Measurements from ENCODE around the gene FAM83D. TPM values are rescaled to one million over a fixed set of nuclear protein-coding genes. Genes with fewer than 3 reads are reported as not detected.

Gene FAM83D
- total RNA-seq, 1 experiment from 2014 or later, result 18.4 TPM

GRCh38 chr20:38961530-38962043, 35.4 kb downstream of the FAM83D start:
- Mint-ChIP-seq H3K27ac (ENCODE audit: low read depth, unreplicated experiment) (peak overlapping the region; percentile 93), H3K4me1 (ENCODE audit: insufficient read depth, unreplicated experiment) (peaks cover 19% of the 10 kb centered on the region), H3K36me3 (ENCODE audit: insufficient read depth, unreplicated experiment) (no peaks in the 10 kb centered on the region), H3K9me3 (ENCODE audit: unreplicated experiment) (no peaks in the 10 kb centered on the region), H3K4me3 (ENCODE audit: unreplicated experiment) (peak overlapping the region; percentile 93), H3K27me3 (ENCODE audit: insufficient read depth, unreplicated experiment) (no peaks in the 10 kb centered on the region)
- ChIA-PET CTCF (interaction anchor here (0.6 to 7.8 kb wide), 25 partner anchors 8 to 324 kb away, joined by 3 to 83 read pairs (median 6); partner anchors contain the start of genes ACTR5 and FAM83D), POLR2A (interaction anchor here (0.6 to 6.0 kb wide), 22 partner anchors 9 to 515 kb away, joined by 3 to 88 read pairs (median 6); partner anchors contain the start of genes ACTR5 and FAM83D)
- TF ChIP-seq CTCF (IDR thresholded peaks at IDR 0.05; ENCODE audit: unreplicated experiment), result no peak
- DNase-seq (ENCODE audit: unreplicated experiment), result no peak
- intact Hi-C loops (cut with micrococcal nuclease), result loop anchor here (2.0 kb wide), 2 partner anchors 35 to 87 kb away; partner anchors contain the start of gene FAM83D
- TSS peak; percentile 87 for BruUV-seq (replicated peaks)

GRCh38 chr20:38962044-38962927, 36.1 kb downstream of the FAM83D start, which contains the start of gene DHX35:
Gene DHX35 (plus strand): TSS chr20:38962344. CDS start chr20:38962368, 24 bp downstream.
- no TSS peak for BruUV-seq (replicated peaks)
- peaks cover 19% of the 10 kb centered on the region for H3K4me1 Mint-ChIP-seq (ENCODE audit: insufficient read depth, unreplicated experiment)
- H3K27me3 Mint-ChIP-seq (ENCODE audit: insufficient read depth, unreplicated experiment), result no peaks in the 10 kb centered on the region
- POLR2A ChIA-PET, result interaction anchor here (0.6 to 6.0 kb wide), 32 partner anchors 8 to 423 kb away, joined by 3 to 88 read pairs (median 6); partner anchors contain the start of genes ACTR5 and FAM83D
- H3K4me3 Mint-ChIP-seq (ENCODE audit: unreplicated experiment), result peak within 1 kb of the TSS; percentile 93
- CTCF ChIA-PET, result interaction anchor here (0.6 to 7.8 kb wide), 35 partner anchors 9 to 389 kb away, joined by 3 to 83 read pairs (median 5); partner anchors contain the start of genes ACTR5 and FAM83D
- H3K27ac Mint-ChIP-seq (ENCODE audit: low read depth, unreplicated experiment), result peak within 1 kb of the TSS; percentile 93
- no peaks in the 10 kb centered on the region for H3K36me3 Mint-ChIP-seq (ENCODE audit: insufficient read depth, unreplicated experiment)
- DNase-seq (ENCODE audit: unreplicated experiment), result peak; percentile 95
- TF ChIP-seq CTCF (IDR thresholded peaks at IDR 0.05; ENCODE audit: unreplicated experiment), result no peak
- H3K9me3 Mint-ChIP-seq (ENCODE audit: unreplicated experiment), result no peaks in the 10 kb centered on the region
- intact Hi-C loops (cut with micrococcal nuclease), result loop anchor here (2.0 kb wide), 2 partner anchors 35 to 87 kb away; partner anchors contain the start of gene FAM83D

- H3K4me1 Mint-ChIP-seq (ENCODE audit: insufficient read depth, unreplicated experiment), result peaks cover 19% of the 10 kb centered on the region
- TSS peak; percentile 53 for BruUV-seq (replicated peaks)
- intact Hi-C loops (cut with micrococcal nuclease), result loop anchor here (2.0 kb wide), 2 partner anchors 36 to 86 kb away; partner anchors contain the start of gene FAM83D
Observed at GRCh38 chr20:38962928-38963401, 36.7 kb downstream of the FAM83D start.

More at GRCh38 chr20:38962928-38963401, 36.7 kb downstream of the FAM83D start:
- Mint-ChIP-seq H3K9me3 (ENCODE audit: unreplicated experiment) (no peaks in the 10 kb centered on the region), H3K36me3 (ENCODE audit: insufficient read depth, unreplicated experiment) (peaks cover 2% of the 10 kb centered on the region), H3K27me3 (ENCODE audit: insufficient read depth, unreplicated experiment) (no peaks in the 10 kb centered on the region), H3K27ac (ENCODE audit: low read depth, unreplicated experiment) (peak overlapping the region; percentile 93), H3K4me3 (ENCODE audit: unreplicated experiment) (peak overlapping the region; percentile 93)
- TF ChIP-seq CTCF (IDR thresholded peaks at IDR 0.05; ENCODE audit: unreplicated experiment), result no peak
- POLR2A ChIA-PET, result interaction anchor here (0.6 to 6.0 kb wide), 30 partner anchors 8 to 224 kb away, joined by 3 to 88 read pairs (median 6); partner anchors contain the start of genes ACTR5 and FAM83D
- CTCF ChIA-PET, result interaction anchor here (0.6 to 7.8 kb wide), 24 partner anchors 10 to 388 kb away, joined by 3 to 83 read pairs (median 5); partner anchors contain the start of genes ACTR5 and FAM83D
- no peak for DNase-seq (ENCODE audit: unreplicated experiment)
